Measurements from ENCODE around the gene TUBB6. TPM values are rescaled to one million over a fixed set of nuclear protein-coding genes. Genes with fewer than 3 reads are reported as not detected.

TUBB6 gene
- total and polyA plus RNA-seq, 2 of the 8 experiments (the other 6 are each of a cell fraction or from before 2014, with no cell fraction given): 126 to 223 TPM

GRCh38 chr18:12307701-12308385 is at the start of gene TUBB6 (continued):
- TF ChIP-seq HDAC2 (IDR thresholded peaks at IDR 0.05; ENCODE audit: borderline replicate concordance in 1 of 2, low read depth in 2 of 2, low read length in 2 of 2): no peak
- peak in 1 of 2 experiments; percentile 50; a peak in 1 of 3 replicates for TF ChIP-seq POLR2A (IDR thresholded peaks at IDR 0.05; ENCODE audit: control extremely low read depth in 1 of 2, low read depth in 2 of 2, low read length in 2 of 2)
- no peak for TF ChIP-seq GABPA (IDR thresholded peaks at IDR 0.05; ENCODE audit: borderline replicate concordance, insufficient read depth, low read length)
- TF ChIP-seq KDM1A (IDR thresholded peaks at IDR 0.05; ENCODE audit: borderline replicate concordance, low read length): no peak
- no peak for TF ChIP-seq SAP30 (IDR thresholded peaks at IDR 0.05; ENCODE audit: insufficient read depth, insufficient replicate concordance, low read length)
- TF ChIP-seq, protein P1, sequence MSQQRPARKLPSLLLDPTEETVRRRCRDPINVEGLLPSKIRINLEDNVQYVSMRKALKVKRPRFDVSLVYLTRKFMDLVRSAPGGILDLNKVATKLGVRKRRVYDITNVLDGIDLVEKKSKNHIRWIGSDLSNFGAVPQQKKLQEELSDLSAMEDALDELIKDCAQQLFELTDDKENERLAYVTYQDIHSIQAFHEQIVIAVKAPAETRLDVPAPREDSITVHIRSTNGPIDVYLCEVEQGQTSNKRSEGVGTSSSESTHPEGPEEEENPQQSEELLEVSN (IDR thresholded peaks at IDR 0.05): no peak
- TF ChIP-seq BACH1 (IDR thresholded peaks at IDR 0.05; ENCODE audit: low read length): no peak
- TF ChIP-seq PHF8 (conservative IDR thresholded peaks at IDR 0.05; ENCODE audit: low read depth, low read length): 0 out of 2 replicates have a peak, but pooled peaks have one; percentile 67
- TF ChIP-seq POLR2AphosphoS5 (IDR thresholded peaks at IDR 0.05; ENCODE audit: low read depth, low read length): peak; percentile 77
- TF ChIP-seq EZH2 (IDR thresholded peaks at IDR 0.05; ENCODE audit: low read depth, low read length, severe bottlenecking): no peak
- TF ChIP-seq, protein P2, sequence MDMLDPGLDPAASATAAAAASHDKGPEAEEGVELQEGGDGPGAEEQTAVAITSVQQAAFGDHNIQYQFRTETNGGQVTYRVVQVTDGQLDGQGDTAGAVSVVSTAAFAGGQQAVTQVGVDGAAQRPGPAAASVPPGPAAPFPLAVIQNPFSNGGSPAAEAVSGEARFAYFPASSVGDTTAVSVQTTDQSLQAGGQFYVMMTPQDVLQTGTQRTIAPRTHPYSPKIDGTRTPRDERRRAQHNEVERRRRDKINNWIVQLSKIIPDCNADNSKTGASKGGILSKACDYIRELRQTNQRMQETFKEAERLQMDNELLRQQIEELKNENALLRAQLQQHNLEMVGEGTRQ (IDR thresholded peaks at IDR 0.05; ENCODE audit: low read length): no peak
- TF ChIP-seq MAX (IDR thresholded peaks at IDR 0.05): peak; percentile 7; the same call in 1 of the 2 replicates
- no peak for TF ChIP-seq HDAC6 (IDR thresholded peaks at IDR 0.05; ENCODE audit: low read depth, low read length)
- TF ChIP-seq JUND (IDR thresholded peaks at IDR 0.05; ENCODE audit: low read length): no peak
- peak; percentile 19 for TF ChIP-seq KDM4A (IDR thresholded peaks at IDR 0.05; ENCODE audit: low read depth, low read length, severe bottlenecking)
- no peak for TF ChIP-seq ZNF274 (IDR thresholded peaks at IDR 0.05; ENCODE audit: borderline replicate concordance, extremely low read depth, low read length)
- TF ChIP-seq CTCF (IDR thresholded peaks at IDR 0.05; ENCODE audit: control extremely low read depth in 1 of 3, insufficient read depth in 1 of 3, low read depth in 1 of 3, low read length in 3 of 3): no peak
- no peak for TF ChIP-seq RAD21 (IDR thresholded peaks at IDR 0.05 in 1 of 2, conservative IDR thresholded peaks at IDR 0.05 in 1 of 2; ENCODE audit: low read depth in 2 of 2, low read length in 2 of 2)

All from H1 (cell line).